Spleen (tissue), 11 donors: Measurements from ENCODE around the gene GNB1. TPM values are rescaled to one million over a fixed set of nuclear protein-coding genes. Genes with fewer than 3 reads are reported as not detected.

ENCODE experiments used
- DNase-seq: peaks from one replicate; pipeline ENCODE4 v3.0.0-alpha.2; 2020
- H3K27ac ChIP-seq, 8 donors: fragments of 200-600 bp; sonication (generic) in 7 of 8; 1 replicate in 4 of 8; 2 replicates in 4 of 8; pipeline versions ENCODE4 v1.5.0 to v1.8.0; 2016 to 2021; ENCODE audit warnings: inconsistent platforms in 4 of 8, mild to moderate bottlenecking in 4 of 8, moderate library complexity in 1 of 8
- H3K27me3 ChIP-seq, 7 donors: fragments of 200-600 bp; sonication (generic) in 6 of 7; replicated peaks in 1 of 7; 1 replicate in 4 of 7; 2 replicates in 3 of 7; pipeline versions ENCODE4 v1.5.0 to v1.8.0; 2016 to 2021; ENCODE audit warnings: inconsistent platforms in 3 of 7, mild to moderate bottlenecking in 1 of 7
- H3K36me3 ChIP-seq, 6 donors: fragments of 200-600 bp; sonication (generic) in 5 of 6; 1 replicate in 4 of 6; 2 replicates in 2 of 6; pipeline versions ENCODE4 v1.5.0 to v1.8.0; 2016 to 2021; ENCODE audit warnings: inconsistent platforms in 2 of 6
- H3K4me1 ChIP-seq, 6 donors: fragments of 200-600 bp; sonication (generic) in 5 of 6; 1 replicate in 3 of 6; 2 replicates in 3 of 6; pipeline versions ENCODE4 v1.5.0 to v1.8.0; 2016 to 2021; ENCODE audit warnings: inconsistent platforms in 3 of 6
- H3K4me3 ChIP-seq, 8 donors: fragments of 200-600 bp; sonication (generic) in 7 of 8; 1 replicate in 4 of 8; 2 replicates in 4 of 8; pipeline versions ENCODE4 v1.5.0 to v1.8.0; 2016 to 2021; ENCODE audit warnings: inconsistent platforms in 4 of 8, mild to moderate bottlenecking in 4 of 8, moderate library complexity in 2 of 8
- H3K9me3 ChIP-seq, 8 donors: fragments of 200-600 bp; sonication (generic) in 7 of 8; 1 replicate in 4 of 8; 2 replicates in 4 of 8; pipeline versions ENCODE4 v1.5.0 to v1.8.0; 2016 to 2021; ENCODE audit warnings: inconsistent platforms in 4 of 8
- CTCF ChIP-seq, 11 experiments: fragments of 200-600 bp in 7 of 11; fragments of 450-650 bp in 4 of 11; sonication (generic) in 4 of 11; IDR thresholded peaks in 8 of 11; conservative IDR thresholded peaks in 3 of 11; 1 replicate in 7 of 11; 2 replicates in 4 of 11; pipeline versions ENCODE4 v1.4.0 to v1.8.0; 2016 to 2021; ENCODE audit warnings: antibody characterized with exemption in 11 of 11, inconsistent platforms in 4 of 11, mild to moderate bottlenecking in 1 of 11
- POLR2A ChIP-seq, 3 donors: fragments of 450-650 bp; IDR thresholded peaks; one replicate each; pipeline ENCODE4 v1.5.1; 2017; ENCODE audit warnings: antibody characterized with exemption in 3 of 3, mild to moderate bottlenecking in 1 of 3
- POLR2AphosphoS5 ChIP-seq, 3 donors: sonication (generic); formaldehyde crosslinking; IDR thresholded peaks; one replicate each; pipeline ENCODE4 v1.5.1; 2017; ENCODE audit warnings: antibody characterized with exemption in 3 of 3
- WGBS, 5 donors: extraction: QIAGEN DNeasy Blood & Tissue Kit in 3 of 5; methylation state at CpG; one replicate each; pipeline versions ENCODE4 v1.1.5 to v1.1.7; 2013 to 2018; 5-methylcytosine and 5-hydroxymethylcytosine counted together
- intact Hi-C: fragments of 100-400 bp; cut with DNase I; formaldehyde crosslinking; loops from one replicate; pipeline ENCODE4 v1.15.0; 2023; ENCODE audit warnings: low total_unique reads
- polyA plus RNA-seq, 3 donors: library from polyadenylated mRNA; stranded (reverse); fragments of 200-250 nt; gene quantifications; one replicate each; pipeline ENCODE4 v1.2.1, GENCODE V29; 2013
- total RNA-seq, 7 donors: library from RNA; depleted of rRNA in 3 of 7; stranded (reverse); fragments of >200 nt in 3 of 7; fragmentation: NEBNext Ultra II Directional in 4 of 7; extraction: Animal tissue kit (Norgen Biotek cat#: 25700) in 4 of 7; gene quantifications; one replicate each; pipeline versions ENCODE4 v1.1.0 to v1.2.1, GENCODE V29; 2016 to 2021
- donor health status: healthy with polysubstance abuse.
- donor health status: DM: no; HTN: no; CAD: no; lungs with moderate emphysema.
- donor health status: DM: no; HTN: no; CAD: no.
- donor health status: Bipolar disorder and iron deficiency.
- donor health status: healthy.
- donor health status: DM: no; HTN: no; CAD: no.
- donor health status: DM: yes; HTN: yes; CAD: no.

The GNB1 gene
- total and polyA plus RNA-seq, 10 donors: 76.0 to 304 (median 214) TPM

- TF ChIP-seq POLR2AphosphoS5 (IDR thresholded peaks at IDR 0.05) (no peak), POLR2A (IDR thresholded peaks at IDR 0.05) (no peak), CTCF (IDR thresholded peaks at IDR 0.05 in 8 of 11, conservative IDR thresholded peaks at IDR 0.05 in 3 of 11) (no peak)
- peaks cover 0 to 10% (median 0%) of the 10 kb centered on the region in 7 donors for H3K27me3 ChIP-seq
- intact Hi-C loops: loop anchor here (10.0 kb wide), 1 partner anchor 108 kb away; no protein-coding TSS in a partner anchor
- peak overlapping the region in 4 of 8 donors; percentile 95 to 99 (median 98) for H3K27ac ChIP-seq
- 84 to 87% (median 84%) methylated on average over 7 of the region's 7 CpGs for WGBS, 5 donors
- H3K4me1 ChIP-seq: peaks cover 38 to 84% (median 62%) of the 10 kb centered on the region in 6 donors
- peak overlapping the region in 2 of 8 donors; percentile 96 to 98 for H3K4me3 ChIP-seq
- peak; percentile 80 for DNase-seq
- H3K9me3 ChIP-seq: no peaks in the 10 kb centered on the region
- no peaks in the 10 kb centered on the region for H3K36me3 ChIP-seq
Observed at GRCh38 chr1:1892763-1893120, 1.9 kb upstream of the GNB1 start.

- Histone ChIP-seq H3K9me3 (no peaks in the 10 kb centered on the region), H3K27me3 (peaks cover 0 to 7% (median 0%) of the 10 kb centered on the region in 7 donors), H3K4me3 (peak overlapping the region; percentile 72 to 99 (median 96)), H3K36me3 (no peaks in the 10 kb centered on the region), H3K4me1 (peaks cover 43 to 84% (median 67%) of the 10 kb centered on the region in 6 donors), H3K27ac (peak overlapping the region; percentile 90 to 99 (median 96))
- DNase-seq: peak; percentile 82
- intact Hi-C loops: loop anchor here (10.0 kb wide), 1 partner anchor 107 kb away; no protein-coding TSS in a partner anchor
- TF ChIP-seq POLR2A (IDR thresholded peaks at IDR 0.05) (no peak), POLR2AphosphoS5 (IDR thresholded peaks at IDR 0.05) (no peak), CTCF (IDR thresholded peaks at IDR 0.05 in 8 of 11, conservative IDR thresholded peaks at IDR 0.05 in 3 of 11) (no peak)
- 31 to 60% (median 40%) methylated on average over 21 of the region's 21 CpGs for WGBS, 5 donors
Observed at GRCh38 chr1:1892079-1892762, 1.3 kb upstream of the GNB1 start.

- TF ChIP-seq POLR2A (IDR thresholded peaks at IDR 0.05): peak in 1 of 3 donors; percentile 70
- TF ChIP-seq POLR2AphosphoS5 (IDR thresholded peaks at IDR 0.05): peak; percentile 64 to 88 (median 81)
- TF ChIP-seq CTCF (IDR thresholded peaks at IDR 0.05 in 8 of 11, conservative IDR thresholded peaks at IDR 0.05 in 3 of 11): no peak
- H3K27ac ChIP-seq: peak overlapping the region; percentile 90 to 99 (median 96)
- H3K9me3 ChIP-seq: no peaks in the 10 kb centered on the region
- intact Hi-C loops: loop anchor here (10.0 kb wide), 1 partner anchor 107 kb away; no protein-coding TSS in a partner anchor
- peaks cover 46 to 88% (median 74%) of the 10 kb centered on the region in 6 donors for H3K4me1 ChIP-seq
- no peaks in the 10 kb centered on the region for H3K27me3 ChIP-seq
- no peaks in the 10 kb centered on the region for H3K36me3 ChIP-seq
- peak; percentile 97 for DNase-seq
- peak overlapping the region; percentile 72 to 99 (median 96) for H3K4me3 ChIP-seq
- WGBS, 5 donors: 0 to 2% (median 2%) methylated on average over 22 to 58 of the region's 59 CpGs
Observed at GRCh38 chr1:1891349-1892078, 627 bp upstream of the GNB1 start.
